HG02885 (cell line): Measurements from ENCODE around the gene TAF4.

Source experiments
- ATAC-seq: cut with Tn5 transposase; IDR thresholded peaks from one replicate; pipeline ENCODE4 v1.9.1; 2021; ENCODE audit warnings: mild to moderate bottlenecking; ENCODE audit not compliant: unreplicated experiment, poor library complexity

The TAF4 gene

DNA sequence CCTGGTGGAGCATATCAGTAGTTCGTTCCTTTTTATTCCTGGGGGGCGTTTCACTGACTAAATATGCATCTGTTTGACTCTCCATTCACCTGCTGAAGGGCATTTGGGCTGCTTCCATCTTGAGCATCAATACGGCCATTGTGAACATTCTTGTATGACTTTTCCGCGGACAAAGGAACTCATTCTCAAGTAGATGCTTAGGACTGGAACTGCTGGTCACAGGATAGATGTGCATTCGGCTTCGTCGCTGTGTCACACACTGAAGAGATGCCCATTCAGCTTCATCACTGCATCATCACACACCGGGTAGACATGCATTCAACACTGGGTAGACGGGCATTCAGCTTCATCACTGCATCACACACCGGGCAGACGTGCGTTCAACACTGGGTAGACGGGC is 95.3 kb downstream of the TAF4 start:
- no peak for ATAC-seq

DNA sequence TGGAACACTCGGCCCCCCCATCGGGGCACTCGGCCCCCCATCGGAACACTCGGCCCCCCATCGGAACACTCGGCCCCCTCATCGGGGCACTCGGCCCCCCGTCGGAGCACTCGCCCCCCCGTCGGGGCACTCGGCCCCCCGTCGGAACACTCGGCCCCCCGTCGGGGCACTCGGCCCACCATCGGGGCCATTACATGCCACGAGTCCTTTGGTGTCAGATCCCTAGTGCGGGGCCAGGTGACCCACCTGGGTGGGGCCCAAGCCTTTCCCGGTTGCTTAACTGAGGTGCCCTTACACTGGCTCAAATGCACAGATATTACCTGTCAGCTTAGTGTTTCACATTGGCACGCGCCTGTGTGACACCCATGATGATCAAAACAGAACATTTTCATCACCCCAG is 95.9 kb downstream of the TAF4 start:
- no peak for ATAC-seq

DNA sequence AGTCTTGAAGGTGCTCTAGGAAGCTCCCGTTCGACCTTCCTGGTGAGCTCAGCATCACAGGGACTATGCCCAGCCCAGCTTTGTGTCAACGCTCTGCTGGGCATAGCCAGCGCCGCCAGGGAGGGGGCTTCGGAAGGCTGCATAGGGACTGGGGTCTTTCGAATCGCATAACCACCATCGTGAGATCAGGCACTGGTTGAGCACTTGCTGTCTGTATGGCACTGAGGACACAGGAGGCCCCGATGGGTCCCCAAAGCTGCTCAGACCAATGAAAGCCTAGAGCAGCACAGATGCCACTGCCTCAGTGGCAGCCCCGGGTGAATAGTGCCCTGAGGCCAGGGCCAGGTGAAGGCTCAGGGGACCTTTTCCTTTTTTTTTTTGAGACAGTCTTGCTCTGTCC is 96.7 kb downstream of the TAF4 start:
- ATAC-seq = no peak

DNA sequence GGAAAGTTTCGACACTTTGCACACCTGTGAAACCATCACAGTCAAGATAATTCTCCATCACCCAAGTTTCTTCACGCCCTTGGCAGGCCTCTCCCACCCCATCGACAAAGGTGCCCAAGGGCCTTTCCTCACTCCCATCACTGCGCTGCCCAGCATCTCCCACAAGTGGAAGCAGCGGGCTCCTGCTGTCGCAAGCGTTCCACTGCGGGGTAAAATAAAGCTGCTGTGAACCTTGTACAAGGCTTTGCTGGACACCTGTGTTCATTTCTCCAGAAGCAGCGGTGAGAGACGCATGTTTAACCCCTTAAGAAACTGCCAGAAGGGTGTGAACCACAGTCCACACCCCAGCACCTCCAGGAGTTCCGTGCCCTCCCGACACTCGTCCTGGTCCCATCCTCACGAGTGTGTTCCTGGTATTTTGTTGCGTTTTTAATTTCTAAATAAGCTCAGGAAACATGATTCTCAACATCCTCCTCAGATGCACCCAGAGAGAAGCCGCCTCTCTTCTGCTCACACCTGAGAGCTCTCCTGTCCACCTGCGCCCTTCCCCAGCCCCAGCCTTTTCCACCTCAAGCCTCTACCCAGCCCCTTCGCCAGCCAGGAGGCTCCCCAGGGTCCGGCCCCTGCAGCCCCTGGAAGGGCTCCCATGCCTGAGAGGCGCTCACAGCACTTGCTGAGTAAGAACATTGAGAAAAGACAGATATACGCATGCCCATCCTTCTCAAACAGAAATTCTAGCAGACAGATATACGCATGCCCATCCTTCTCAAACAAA is 97.5 kb downstream of the TAF4 start:
- ATAC-seq = no peak

DNA sequence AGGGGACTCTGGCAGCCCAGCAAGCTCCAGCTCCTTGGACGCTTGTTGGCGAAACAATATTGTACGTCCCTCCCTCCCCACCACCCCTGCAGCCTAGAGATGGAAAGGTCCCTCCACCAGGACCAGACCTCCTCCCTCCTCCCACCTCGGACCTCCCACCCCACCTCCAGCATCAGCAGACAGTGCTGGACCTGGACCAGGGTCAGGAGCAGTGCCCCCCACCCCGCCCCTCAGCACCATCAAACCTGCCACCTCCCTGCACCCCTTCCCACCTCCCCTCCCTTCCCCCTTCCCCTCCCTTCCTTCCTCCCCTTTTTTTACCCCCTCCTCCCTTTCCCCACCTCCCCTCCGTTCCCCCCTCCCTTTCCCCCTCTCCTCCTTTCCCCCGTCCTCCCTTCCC is 98.4 kb downstream of the TAF4 start:
- no peak for ATAC-seq

DNA sequence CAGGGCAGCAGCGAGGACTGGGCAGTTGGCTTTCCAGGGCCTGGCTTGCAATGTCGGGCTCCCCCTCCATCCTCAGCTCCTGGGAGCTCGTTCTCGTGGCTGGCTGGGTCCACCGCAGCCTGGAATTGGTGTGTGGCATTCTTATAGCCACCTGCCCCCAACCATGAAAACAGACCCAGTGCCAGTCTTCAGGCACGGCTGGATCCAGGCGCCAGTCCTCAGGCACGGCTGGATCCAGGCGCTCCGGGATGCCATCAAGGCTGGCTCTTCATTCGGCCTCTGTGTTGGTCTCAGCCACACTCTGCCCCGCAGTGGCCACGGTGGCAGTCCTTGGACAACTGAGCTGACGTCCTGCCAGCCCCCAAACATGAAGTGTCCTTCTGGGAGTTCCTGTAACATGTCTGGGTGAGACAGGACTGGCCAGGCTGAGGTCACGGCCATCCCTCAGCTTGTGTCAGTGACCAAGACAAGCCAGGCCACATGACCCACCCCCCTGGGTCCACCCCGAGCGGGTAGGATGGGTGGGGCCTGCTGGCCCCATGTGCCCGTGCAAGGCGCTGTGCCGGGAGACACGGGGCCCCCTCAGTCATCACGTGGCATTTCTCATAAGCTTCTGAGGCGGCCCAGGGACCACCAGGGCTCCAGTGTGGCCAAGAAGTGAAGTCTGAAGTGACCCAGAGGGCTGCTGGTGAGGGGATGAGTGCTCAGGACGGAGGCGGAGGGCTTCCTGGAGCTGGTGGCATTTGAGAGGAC is 99.0 kb downstream of the TAF4 start:
- no peak for ATAC-seq

DNA sequence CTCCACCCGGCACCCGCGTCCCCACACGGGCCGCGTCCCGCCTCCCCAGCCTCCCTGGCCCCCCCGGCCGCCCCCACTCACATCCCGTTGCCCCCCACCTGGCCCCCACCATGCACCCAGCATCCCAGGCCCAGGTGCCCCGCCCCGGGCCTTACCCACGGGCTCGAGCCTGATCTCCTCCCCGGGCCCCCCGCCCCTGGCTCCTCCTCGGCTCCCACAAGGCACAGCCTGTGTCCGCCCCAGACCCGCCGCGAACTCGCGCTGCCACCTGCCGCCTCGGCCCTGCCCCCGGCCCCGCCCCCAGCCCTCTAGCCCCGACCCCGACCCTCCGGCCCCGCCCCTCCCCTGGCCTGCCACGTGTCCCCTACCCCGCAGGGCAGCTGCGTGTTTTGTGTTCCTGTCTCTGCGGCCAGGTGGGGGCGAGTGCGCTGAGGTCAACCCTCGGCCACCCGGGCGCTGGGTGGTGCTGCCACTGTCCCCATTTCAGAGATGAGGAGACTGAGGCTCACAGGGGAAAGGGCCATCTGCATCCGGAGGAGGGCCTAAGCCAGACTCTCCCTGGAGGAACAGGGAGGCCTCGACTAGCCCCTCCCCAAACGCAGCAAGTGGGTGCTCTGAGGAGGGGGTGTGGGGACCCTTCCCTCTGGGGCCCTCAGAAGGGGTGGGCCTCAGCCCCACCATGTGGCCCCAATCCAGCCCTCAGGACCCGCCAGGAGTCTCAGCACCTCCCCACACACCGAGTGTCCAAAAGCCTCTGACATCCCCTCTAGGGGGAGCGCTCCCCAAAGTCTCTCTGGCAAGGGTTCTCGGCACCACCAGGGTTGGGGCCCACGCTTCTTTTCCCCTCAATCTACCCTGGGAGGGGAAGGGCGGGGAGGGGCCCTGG is 99.8 kb downstream of the TAF4 start:
- ATAC-seq = no peak

DNA sequence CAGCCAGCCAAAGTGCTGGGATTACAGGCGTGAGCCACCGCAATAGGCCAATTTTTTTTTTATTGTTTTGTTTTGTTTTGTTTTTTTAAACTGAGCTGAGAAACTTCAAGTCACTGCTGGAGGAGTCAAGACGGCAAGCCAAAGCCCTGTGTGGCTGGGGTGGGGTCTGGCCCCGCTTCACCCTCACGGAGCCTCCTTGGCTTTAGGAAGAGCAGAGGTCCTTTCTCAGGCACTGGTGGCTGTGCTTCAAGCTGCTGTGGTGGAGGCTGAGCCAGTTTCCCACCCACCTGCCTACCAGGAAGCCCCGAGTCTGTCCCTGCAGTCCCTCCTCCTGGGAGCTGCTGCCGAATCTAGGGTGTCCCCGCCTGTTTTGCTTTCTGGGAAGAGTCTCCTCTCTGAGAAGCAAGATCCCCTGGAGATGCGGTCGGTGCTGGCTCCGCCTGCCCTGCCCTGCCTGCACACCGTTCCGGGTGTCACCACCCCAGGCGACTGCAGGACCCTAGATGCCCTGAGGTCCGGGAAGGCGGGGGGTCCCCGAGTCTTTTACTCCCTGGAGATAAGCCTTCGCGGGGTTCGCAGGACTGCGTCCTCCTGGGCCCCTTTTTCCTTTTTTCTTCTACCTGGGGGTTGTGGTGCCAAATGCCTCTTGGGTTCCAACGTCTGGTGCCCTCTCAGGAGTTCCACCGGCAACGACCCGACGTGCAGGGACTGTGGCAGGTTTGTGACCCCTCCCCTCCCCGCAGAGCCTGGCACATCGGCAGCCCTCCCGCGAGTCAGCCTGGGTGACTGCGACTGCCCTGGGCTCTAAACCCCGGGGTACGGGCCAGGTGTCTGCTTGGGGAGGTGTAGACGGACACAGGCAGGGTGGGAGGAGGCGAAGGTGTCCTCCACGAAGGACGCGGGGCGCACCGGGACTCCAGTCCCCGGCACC is 100.7 kb downstream of the TAF4 start:
- ATAC-seq = no peak

DNA sequence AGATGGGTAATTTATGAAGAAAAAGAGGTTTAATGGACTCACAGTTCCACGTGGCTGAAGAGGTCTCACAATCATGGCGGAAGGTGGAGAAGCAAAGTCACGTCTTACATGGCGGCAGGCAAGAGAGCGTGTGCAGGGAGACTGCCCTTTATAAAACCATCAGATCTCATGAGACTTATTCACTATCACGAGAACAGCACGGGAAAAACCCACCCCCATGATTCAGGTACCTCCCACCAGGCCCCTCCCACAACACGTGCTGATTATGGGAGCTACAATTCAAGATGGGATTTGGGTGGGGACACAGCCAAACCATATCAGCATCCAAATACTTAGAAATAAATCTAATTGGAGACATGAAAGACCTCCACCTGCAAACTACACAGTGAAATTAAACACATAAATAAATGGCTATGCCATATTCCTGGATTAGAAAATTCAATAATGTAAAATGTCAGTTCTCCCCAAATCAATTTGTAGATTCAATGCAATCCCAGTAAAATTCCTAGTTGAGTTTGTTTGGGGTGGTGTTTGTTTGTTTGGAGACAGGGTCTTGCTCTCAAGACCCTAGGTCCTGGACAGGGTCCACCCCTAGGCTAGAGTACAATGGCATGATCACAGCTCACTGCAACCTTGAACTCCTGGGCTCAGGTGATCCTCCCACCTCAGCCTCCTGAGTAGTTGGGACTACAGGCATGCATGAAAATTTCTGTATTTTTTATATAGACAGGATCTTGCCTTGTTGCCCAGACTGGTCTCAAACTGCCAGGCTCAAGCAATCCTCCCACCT is 101.6 kb downstream of the TAF4 start:
- no peak for ATAC-seq

DNA sequence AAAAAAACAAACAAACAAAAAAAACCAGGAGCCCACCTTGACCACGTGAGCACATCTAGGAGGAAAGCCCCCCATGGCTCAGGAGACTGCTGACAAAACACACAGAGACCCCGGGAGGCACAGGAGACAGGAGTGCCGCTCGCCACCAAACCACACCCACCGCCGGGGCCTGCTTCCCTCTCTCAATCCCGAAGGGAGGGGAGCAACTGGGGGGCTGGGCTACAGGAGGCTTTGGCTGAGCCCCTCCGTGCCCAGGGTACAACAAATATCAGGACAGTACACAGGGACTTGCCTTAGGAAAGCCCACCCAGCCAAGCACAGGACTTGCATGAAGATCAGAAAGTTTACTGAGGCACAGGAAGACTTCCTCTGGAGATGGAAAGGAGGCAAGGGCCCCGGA is 102.5 kb downstream of the TAF4 start:
- ATAC-seq = no peak

DNA sequence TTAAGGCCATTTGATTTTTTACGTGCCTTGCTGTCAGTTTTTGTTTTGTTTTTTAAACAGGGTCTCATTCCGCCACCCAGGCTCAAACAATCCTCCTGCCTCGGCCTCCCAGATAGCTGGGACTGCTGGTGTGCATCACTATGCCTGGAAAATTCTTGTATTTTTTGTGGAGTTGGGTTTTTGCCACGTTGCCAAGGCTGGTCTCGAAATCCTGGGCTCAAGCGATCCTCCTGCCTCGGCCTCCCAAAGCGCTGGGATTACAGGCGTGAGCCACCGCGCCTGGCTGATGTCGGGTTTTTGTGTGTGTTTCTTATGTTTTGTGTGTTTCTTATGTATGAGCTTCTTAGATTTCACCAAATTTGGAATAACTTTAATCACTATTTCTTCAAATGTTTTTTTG is 104.8 kb downstream of the TAF4 start:
- no peak for ATAC-seq

DNA sequence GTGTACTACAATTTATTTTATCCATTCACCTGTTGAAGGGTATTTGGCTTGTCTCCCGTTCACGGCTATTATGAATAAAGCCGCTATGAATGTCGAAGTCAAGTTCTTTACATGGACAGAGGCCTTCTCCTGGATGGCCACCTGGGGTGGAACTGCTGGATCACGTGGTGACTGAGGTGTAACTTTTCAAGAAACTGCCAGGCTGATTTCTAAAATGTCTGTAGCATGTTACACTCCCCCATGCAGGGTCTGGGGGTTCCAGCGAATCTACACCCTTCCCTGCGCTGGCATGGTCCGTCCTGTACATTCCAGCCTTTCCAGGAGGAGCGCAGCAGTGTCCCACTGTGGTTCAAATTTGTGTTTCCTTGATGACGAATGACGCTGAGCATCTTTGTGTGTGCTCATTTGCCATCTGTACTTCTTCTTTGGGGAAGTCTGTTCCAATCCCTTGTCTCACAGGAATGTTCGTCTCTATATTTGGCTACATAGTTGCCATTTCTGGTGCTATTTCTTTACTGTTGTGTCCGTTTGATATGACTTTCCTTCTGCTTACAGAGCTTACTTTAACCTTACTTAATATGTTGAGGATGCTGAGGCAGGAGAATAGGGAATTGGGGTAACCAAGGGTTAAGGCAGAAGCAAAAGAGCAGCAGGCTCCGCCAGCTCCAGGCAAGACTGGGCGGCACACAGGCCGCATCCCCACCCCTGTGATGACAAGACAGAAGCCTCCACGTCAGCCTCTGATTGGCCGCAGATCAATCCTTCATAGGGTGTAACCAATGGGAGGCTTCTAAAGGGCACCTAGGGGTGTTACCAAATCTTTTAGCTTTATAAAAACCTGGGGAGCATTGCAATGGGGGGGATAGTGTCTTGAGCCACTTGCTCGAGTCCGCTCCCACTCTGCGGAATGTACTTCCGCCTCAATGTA is 106.6 kb downstream of the TAF4 start:
- no peak for ATAC-seq

DNA sequence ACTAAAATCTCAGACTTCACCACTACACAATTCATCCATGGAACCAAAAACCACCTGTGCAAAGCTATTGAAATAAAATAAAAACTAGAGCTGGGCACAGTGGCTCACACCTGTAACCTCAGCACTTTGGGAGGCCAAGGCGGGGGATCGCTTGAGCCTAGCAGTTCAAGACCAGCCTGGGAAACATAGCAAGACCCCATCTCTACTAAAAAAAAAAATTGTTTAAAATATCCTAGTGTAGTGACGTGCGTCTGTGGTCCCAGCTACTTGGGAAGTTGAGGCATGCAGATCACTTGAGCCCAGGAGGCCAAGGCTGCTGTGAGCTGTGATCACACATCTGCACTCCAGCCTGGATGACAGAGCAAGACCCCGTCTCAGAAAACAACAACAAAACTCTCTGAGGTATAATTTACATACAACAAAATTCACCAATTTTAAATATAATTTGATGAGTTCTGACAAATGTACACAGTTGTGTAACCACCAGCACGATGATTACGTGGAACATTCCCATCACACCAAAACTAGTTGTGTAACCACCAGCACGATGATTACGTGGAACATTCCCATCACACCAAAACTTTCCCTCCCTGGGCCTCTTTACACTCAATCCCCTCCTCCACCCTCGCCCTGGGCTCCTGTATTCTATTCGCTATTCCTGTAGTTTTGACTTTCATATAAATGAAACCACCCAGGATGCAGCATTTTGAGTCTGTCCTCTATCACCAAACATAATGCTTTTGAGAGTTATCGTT is 107.5 kb downstream of the TAF4 start:
- no peak for ATAC-seq

DNA sequence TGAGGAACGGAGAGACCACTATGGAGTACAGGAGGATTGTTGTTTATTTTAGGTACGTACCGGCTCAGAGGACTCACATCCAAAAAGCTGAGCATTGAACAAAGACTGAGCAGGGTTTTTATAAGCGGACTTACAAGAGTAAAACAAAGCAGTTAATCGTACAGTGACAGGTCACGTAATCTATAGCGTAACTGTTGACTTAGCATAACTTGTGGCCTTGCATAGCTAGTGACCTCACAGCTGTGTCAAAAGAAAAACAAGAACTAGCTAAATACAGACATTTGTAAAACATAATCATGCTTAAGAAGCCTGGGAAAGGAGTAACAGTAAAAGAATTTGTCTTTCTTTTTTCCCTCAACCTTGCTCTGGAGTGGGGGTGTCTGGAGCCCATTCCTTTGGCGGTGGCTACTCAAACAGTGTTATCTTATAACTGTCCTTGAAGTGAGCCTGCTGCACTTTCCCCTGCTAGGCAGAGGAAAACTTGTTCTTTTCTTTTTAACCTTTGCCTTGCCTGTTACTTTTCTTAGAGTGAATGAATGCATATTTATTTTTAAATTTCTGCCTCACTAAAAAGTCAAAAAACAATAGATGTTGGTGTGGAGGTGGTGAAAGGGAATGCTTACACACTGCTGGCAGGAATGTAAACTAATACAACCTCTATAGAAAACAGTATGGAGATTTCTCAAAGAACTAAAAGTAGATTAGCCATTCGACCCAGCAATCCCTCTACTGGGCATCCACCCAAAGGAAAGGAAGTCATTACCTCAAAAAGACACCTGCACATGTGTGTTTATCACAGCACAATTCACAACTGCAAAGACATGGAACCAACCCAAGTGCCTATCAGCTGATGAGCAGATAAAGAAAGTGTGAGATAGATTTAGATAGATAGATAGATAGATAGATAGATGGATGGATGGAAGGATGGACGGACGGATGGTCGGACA is 109.0 kb downstream of the TAF4 start:
- ATAC-seq = no peak

DNA sequence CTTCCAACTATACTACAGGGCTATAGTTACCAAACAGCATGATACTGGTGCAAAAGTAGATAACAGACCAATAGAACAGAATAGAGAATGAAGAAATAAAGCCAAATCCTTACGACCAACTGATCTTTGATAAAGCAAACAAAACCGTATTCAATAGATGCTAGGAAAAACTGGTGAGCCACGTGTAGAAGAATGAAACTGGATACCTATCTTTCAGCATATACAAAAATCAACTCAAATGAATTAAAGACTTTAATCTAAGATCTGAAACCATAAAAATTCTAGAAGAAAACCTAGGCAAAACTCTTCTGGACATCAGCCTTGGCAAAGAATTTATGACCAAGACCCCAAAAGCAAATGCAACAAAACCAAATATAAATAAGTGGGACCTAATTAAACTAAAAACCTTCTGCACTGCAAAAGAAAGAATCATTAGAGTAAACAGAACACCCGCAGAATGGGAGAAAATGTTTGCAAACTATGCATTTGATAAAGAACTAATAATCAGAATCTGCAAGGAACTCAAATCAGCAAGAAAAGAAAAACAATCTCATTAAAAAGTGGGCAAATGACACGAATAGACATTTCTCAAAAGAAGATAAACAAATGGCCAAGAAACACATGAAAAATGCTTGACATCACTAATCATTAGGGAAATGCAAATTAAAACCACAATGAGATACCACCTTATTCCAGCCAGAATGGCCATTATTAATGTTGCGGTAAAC is 109.8 kb downstream of the TAF4 start:
- no peak for ATAC-seq
